HepG2 (cell line): ENCODE data around the gene LCORL. TPM values are rescaled to one million over a fixed set of nuclear protein-coding genes. Genes with fewer than 3 reads are reported as not detected.

Experiments used
- ATF6 ChIP-seq: sonication (generic); formaldehyde crosslinking; conservative IDR thresholded peaks from 2 replicates; pipeline ENCODE4 v1.4.0; 2020; ENCODE audit warnings: missing genetic modification reagents
- BHLHE40 ChIP-seq: IDR thresholded peaks from 2 replicates; pipeline ENCODE4 v1.6.1; 2011; ENCODE audit warnings: low read length, improper control_type of control experiment
- HNRNPK ChIP-seq: fragments of 200-400 bp; formaldehyde crosslinking; IDR thresholded peaks from 2 replicates; pipeline ENCODE4 v1.6.1; 2018; ENCODE audit warnings: low read length, low read depth, moderate library complexity, mild to moderate bottlenecking; ENCODE audit not compliant: poor library complexity, severe bottlenecking
- KAT7 ChIP-seq: IDR thresholded peaks from 2 replicates; pipeline ENCODE4 v1.6.1; 2018; ENCODE audit warnings: borderline replicate concordance, missing compliant biosample characterization
- LCORL ChIP-seq, 2 experiments: fragments of 450-650 bp in 1 of 2; sonication (generic) in 1 of 2; formaldehyde crosslinking in 1 of 2; IDR thresholded peaks; 2 replicates each; pipeline versions ENCODE4 v1.5.0 to v1.6.1; 2017 to 2020; ENCODE audit warnings: antibody characterized with exemption in 1 of 2, missing genetic modification reagents in 1 of 2
- MBD4 ChIP-seq: IDR thresholded peaks from 2 replicates; pipeline ENCODE4 v1.6.1; 2012; ENCODE audit warnings: low read length, inconsistent platforms, borderline replicate concordance
- NR2F2 ChIP-seq: IDR thresholded peaks from 2 replicates; pipeline ENCODE4 v1.6.1; 2012; ENCODE audit warnings: low read depth, inconsistent platforms, borderline replicate concordance
- POGK ChIP-seq: sonication (generic); formaldehyde crosslinking; conservative IDR thresholded peaks from 2 replicates; pipeline ENCODE4 v1.8.0; 2022; ENCODE audit warnings: mild to moderate bottlenecking, moderate library complexity, missing genetic modification reagents
- REST ChIP-seq, 2 experiments: IDR thresholded peaks; 2 replicates each; pipeline ENCODE4 v1.6.1; 2011 to 2012; ENCODE audit warnings: low read length in 2 of 2, borderline replicate concordance in 1 of 2, low read depth in 1 of 2, mild to moderate bottlenecking in 1 of 2, moderate library complexity in 1 of 2
- SIX4 ChIP-seq: sonication (generic); formaldehyde crosslinking; IDR thresholded peaks from 2 replicates; pipeline ENCODE4 v1.4.0; 2020; ENCODE audit warnings: missing genetic modification reagents
- STAT5B ChIP-seq: sonication (generic); formaldehyde crosslinking; IDR thresholded peaks from 2 replicates; pipeline ENCODE4 v1.4.0; 2020; ENCODE audit warnings: missing genetic modification reagents
- STAT6 ChIP-seq: sonication (generic); formaldehyde crosslinking; IDR thresholded peaks from 2 replicates; pipeline ENCODE4 v1.4.0; 2020; ENCODE audit warnings: missing genetic modification reagents, mild to moderate bottlenecking, borderline replicate concordance
- SUZ12 ChIP-seq: fragments of 150-350 bp; IDR thresholded peaks from 2 replicates; pipeline ENCODE4 v1.6.1; 2014; ENCODE audit warnings: low read depth, low read length
- TSC22D2 ChIP-seq: sonication (generic); formaldehyde crosslinking; IDR thresholded peaks from 2 replicates; pipeline ENCODE4 v1.5.1; 2020; ENCODE audit warnings: missing genetic modification reagents, mild to moderate bottlenecking, borderline replicate concordance
- ZNF160 ChIP-seq: sonication (generic); formaldehyde crosslinking; IDR thresholded peaks from 2 replicates; pipeline ENCODE4 v1.8.0; 2022; ENCODE audit warnings: mild to moderate bottlenecking, inconsistent platforms, missing genetic modification reagents
- ZNF337 ChIP-seq: sonication (generic); formaldehyde crosslinking; IDR thresholded peaks from 2 replicates; pipeline ENCODE4 v1.5.1; 2020; ENCODE audit warnings: missing genetic modification reagents, low read depth, mild to moderate bottlenecking, borderline replicate concordance
- ZNF556 ChIP-seq: sonication (generic); formaldehyde crosslinking; IDR thresholded peaks from 2 replicates; pipeline ENCODE4 v1.4.0; 2020; ENCODE audit warnings: mild to moderate bottlenecking, missing genetic modification reagents, borderline replicate concordance
- polyA plus RNA-seq, 8 experiments: library from polyadenylated mRNA; depleted of rRNA in 3 of 8; stranded (reverse) in 7 of 8; unstranded in 1 of 8; fragments of >200 nt; fragmentation: Illumina TruSeq in 4 of 8; extraction: Trizol in 4 of 8; gene quantifications; 2 replicates each; pipeline versions ENCODE4 v1.2.1 to v1.2.3, GENCODE V29; 2011 to 2016; ENCODE audit warnings: low read depth in 4 of 8, missing spikeins in 1 of 8, mixed read lengths in 1 of 8; ENCODE audit not compliant: insufficient read depth in 1 of 8
- total RNA-seq, 5 experiments: library from RNA; depleted of rRNA; stranded (reverse); fragments of >200 nt; fragmentation: Illumina TruSeq; extraction: Trizol; gene quantifications; 2 replicates each; pipeline ENCODE4 v1.2.3, GENCODE V29; 2016; ENCODE audit warnings: low read depth in 1 of 5

The LCORL gene
- total and polyA plus RNA-seq, 2 of the 13 experiments (the other 11 are each of a cell fraction or from before 2014, with no cell fraction given) = 5.3 to 14.5 TPM

GRCh38 chr4:18021720-18022571, at the start of gene LCORL (continued):
- no peak; the same call in 1 of the 2 replicates for TF ChIP-seq TSC22D2 (CRISPR knock-in tag)
- TF ChIP-seq SUZ12 = peak; percentile 95
- 0 out of 2 replicates have a peak, but pooled peaks have one; percentile 60 for TF ChIP-seq STAT6 (CRISPR knock-in tag)
- peak; percentile 69 for TF ChIP-seq BHLHE40
- TF ChIP-seq STAT5B (CRISPR knock-in tag) = no peak
- no peak for TF ChIP-seq SIX4 (CRISPR knock-in tag)
- no peak for TF ChIP-seq LCORL (IDR thresholded peaks at IDR 0.05)
- TF ChIP-seq LCORL (CRISPR knock-in tag; IDR thresholded peaks at IDR 0.05) = peak; percentile 63; the same call in 1 of the 2 replicates
- TF ChIP-seq HNRNPK = peak; percentile 9
- 0 out of 2 replicates have a peak, but pooled peaks have one; percentile 88 for TF ChIP-seq ZNF556
- peak; percentile 11; the same call in 1 of the 2 replicates for TF ChIP-seq KAT7 (CRISPR knock-in tag)
- TF ChIP-seq ATF6 = no peak
- TF ChIP-seq NR2F2 = 0 out of 2 replicates have a peak, but pooled peaks have one; percentile 9
- TF ChIP-seq ZNF337 (CRISPR knock-in tag) = no peak
- no peak for TF ChIP-seq MBD4
- TF ChIP-seq ZNF160 = peak; percentile 72; the same call in 1 of the 2 replicates
- TF ChIP-seq POGK (CRISPR knock-in tag) = peak; percentile 56; the same call in 1 of the 2 replicates
- peak in 1 of 2 experiments; percentile 32; a peak in 1 of 4 replicates for TF ChIP-seq REST (IDR thresholded peaks at IDR 0.05; ENCODE audit: borderline replicate concordance in 1 of 2, low read depth in 1 of 2, low read length in 2 of 2)
